Astrocyte of the cerebellum (primary cell): Measurements from ENCODE around the gene FAF2.

Experiments
- DNase-seq: peaks from one replicate; pipeline ENCODE4 v3.0.0-alpha.2; 2011; ENCODE audit warnings: low read depth
- H3K4me3 ChIP-seq: 2 replicates; pipeline ENCODE4 v1.5.1; 2011; ENCODE audit warnings: mild to moderate bottlenecking, low read depth, low read length, moderate library complexity
- CTCF ChIP-seq: IDR thresholded peaks from 2 replicates; pipeline ENCODE4 v1.5.1; 2012; ENCODE audit warnings: low read length, low read depth, moderate library complexity, mild to moderate bottlenecking; ENCODE audit errors: missing control alignments
- in situ Hi-C: cut with HindIII; loops from 2 replicates; pipeline ENCODE4 v1.10.0; 2017; ENCODE audit warnings: low sequenced_read_pairs

The FAF2 gene

GRCh38 chr5:176444742-176445141 is 3.4 kb upstream of the FAF2 start:
- DNase-seq: no peak
- H3K4me3 ChIP-seq: no peak overlapping the region
- in situ Hi-C loops: no loop called here
- TF ChIP-seq CTCF: no peak

- H3K4me3 ChIP-seq: no peak overlapping the region
- in situ Hi-C loops: no loop called here
- DNase-seq: no peak
- no peak for TF ChIP-seq CTCF
Observed at GRCh38 chr5:176446028-176446665, 2.0 kb upstream of the FAF2 start.

DNA sequence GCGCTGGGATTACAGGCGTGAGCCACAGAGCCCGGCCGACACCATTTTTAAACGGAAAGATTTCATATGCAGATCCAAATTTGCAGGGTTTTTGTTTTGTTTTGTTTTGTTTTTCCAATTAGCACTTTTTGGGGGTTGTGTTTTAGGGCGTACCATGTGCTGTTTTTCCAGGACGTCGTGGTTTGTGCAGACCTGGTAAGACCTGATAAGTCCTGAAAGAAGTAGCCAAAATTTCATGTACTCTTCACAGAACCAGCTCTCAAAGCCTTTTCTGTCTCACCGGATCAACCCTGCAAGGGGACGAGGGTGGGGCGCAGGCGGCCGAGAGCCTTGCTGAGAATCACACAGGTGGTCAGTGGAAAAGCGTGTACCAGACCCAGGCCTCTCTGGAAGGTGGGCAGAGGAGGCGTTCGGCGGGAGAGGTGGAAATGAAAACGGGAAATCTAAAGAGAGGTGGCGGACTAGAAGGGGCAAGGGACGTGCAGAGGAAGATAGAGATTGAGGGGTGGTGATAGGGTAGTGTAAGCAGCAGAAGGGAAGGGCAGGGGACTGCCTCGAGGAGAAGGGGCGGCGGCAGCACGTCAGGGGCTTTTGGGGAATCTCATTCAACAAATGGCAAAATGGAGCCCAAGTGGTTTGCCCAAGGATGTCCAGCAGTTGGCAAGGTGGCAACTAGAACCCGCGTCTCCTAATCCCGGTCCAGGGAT is 1.1 kb upstream of the FAF2 start:
- in situ Hi-C loops: no loop called here
- DNase-seq: no peak
- no peak for TF ChIP-seq CTCF
- H3K4me3 ChIP-seq: peak overlapping the region; percentile 99

- TF ChIP-seq CTCF: no peak
- DNase-seq: no peak
- in situ Hi-C loops: no loop called here
- peak overlapping the region; percentile 99 for H3K4me3 ChIP-seq
Observed at GRCh38 chr5:176447591-176447977, 601 bp upstream of the FAF2 start.

DNA sequence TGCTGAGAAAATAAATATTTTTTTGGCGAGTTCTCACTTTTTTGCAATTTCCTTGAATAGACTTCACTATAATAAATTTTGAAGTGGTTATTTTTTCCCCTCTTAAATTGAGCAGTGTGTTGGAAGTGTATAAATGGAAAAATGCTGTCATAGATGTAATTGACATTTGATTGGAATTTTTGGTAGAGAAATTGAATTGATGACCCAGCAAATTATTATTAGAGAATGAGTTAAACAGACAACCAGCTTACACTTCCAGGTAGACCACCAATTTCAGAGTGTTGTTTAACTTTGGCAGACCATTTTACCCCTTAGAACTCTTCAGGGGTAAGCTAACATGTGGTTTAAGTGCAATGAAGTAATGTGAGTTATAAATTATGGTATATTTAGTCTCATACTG is 1.9 kb downstream of the FAF2 start:
- no peak overlapping the region for H3K4me3 ChIP-seq
- TF ChIP-seq CTCF: no peak
- DNase-seq: no peak
- in situ Hi-C loops: no loop called here

DNA sequence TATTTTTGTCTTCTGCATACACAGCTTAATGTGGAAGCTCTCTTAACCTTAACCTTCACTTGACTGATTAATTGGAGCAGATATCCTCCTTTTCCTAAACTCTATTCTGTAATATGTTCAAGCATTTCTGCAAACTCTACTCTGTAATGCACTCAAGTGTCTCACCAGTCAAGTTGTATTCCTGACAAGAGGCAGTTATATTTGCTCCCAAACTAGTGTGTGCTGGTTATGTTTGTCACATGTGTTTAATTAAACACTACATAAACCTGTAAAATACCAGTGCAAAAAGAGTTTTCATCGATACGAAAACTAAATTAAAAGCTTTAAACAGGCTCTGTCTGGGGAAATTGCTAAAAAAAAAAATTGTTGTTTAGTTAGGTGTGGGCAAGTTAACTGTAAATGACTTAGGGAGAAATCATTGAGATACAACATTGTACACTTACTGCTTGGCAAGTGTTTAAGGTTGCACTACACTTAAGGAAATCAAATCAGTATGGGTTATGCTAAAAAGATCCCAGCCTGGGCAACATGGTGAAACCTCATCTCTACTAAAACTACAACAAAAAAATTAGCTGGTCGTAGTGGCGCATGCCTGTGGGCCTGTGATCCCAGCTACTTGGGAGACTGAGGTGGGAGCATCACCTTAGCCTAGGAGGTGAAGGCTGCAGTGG is 6.7 kb downstream of the FAF2 start:
- in situ Hi-C loops: no loop called here
- DNase-seq: no peak
- no peak overlapping the region for H3K4me3 ChIP-seq
- no peak for TF ChIP-seq CTCF
